AG04449 (cell line): ENCODE data around the gene MAB21L1.

Source experiments
- CTCF ChIA-PET: fragments of 350-600 bp; formaldehyde crosslinking; extraction: SDS; loops from one replicate; lab custom pipeline; 2021; ENCODE audit warnings: antibody characterized with exemption; lab: Yijun Ruan, JAX
- POLR2A ChIA-PET: fragments of 400-600, 350-600 bp; formaldehyde crosslinking; extraction: SDS; loops from one replicate; lab custom pipeline; 2020; ENCODE audit warnings: antibody characterized with exemption, inconsistent platforms; lab: Yijun Ruan, JAX
- DNase-seq: peaks from one replicate; pipeline ENCODE4 v3.0.0-alpha.2; 2010; ENCODE audit warnings: low read depth, low spot score
- H3K4me3 ChIP-seq: 2 replicates; pipeline ENCODE4 v1.5.1; 2011; ENCODE audit warnings: low read depth, mild to moderate bottlenecking, control low read depth, low read length
- TF ChIP-seq, protein P1 (sequence below): IDR thresholded peaks from one replicate; pipeline ENCODE4 v1.5.1; 2011; ENCODE audit warnings: mild to moderate bottlenecking, moderate library complexity, low read length, control low read depth, inconsistent platforms; ENCODE audit not compliant: insufficient read depth; ENCODE audit errors: missing control alignments

Gene MAB21L1

DNA sequence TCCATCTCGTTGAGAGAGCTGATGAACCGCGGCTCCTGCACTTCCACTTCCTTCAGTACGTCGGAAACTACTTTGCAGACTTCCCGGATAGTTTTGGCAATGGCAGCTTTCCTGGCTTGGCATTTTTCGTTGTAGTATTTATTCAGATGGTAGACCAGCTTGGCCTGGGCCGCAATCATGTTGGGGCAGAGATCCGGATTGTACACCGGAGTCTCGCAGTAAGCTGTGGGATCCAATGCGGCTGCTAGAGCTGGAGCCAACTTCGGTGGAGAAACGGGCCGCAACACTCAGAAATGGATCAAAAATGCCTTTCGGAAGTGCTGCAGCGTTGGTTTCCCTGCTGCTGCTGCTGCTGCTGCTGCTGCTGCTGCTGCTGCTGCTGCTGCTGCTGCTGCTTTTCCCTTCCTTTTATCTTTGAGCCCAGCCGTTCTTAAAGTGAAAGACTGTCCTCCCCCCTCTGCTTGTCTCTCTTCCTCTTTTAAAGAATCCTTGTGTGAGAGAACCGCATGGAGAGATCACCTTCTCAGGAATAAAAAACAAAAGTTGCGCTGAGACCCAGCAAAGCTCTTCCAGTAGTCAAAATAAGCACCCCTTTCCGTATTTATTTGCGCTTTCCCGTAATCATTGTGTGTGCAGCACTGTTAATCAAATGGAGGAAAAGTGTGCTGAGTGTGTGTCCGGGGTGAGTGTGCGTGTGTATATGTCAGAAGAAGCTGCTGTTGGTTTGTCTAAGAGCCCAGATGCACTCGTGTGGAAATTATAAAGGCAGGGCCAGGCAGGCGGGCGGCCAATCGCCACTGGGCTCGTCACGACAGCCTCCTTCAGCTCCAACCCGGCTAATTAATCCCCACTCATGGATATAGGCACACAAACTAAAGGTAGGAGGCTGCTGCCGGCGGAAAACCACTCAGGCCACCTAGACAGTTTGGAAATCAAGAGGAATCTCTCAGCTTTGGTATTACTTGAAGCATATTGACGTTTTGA, at the start of gene MAB21L1:
MAB21L1 (minus strand) TSS at position 730 of the 984 bp plus-strand sequence; CDS start at position 179, 551 bp downstream.
- CTCF ChIA-PET, result no interaction called here
- TF ChIP-seq, protein P1, sequence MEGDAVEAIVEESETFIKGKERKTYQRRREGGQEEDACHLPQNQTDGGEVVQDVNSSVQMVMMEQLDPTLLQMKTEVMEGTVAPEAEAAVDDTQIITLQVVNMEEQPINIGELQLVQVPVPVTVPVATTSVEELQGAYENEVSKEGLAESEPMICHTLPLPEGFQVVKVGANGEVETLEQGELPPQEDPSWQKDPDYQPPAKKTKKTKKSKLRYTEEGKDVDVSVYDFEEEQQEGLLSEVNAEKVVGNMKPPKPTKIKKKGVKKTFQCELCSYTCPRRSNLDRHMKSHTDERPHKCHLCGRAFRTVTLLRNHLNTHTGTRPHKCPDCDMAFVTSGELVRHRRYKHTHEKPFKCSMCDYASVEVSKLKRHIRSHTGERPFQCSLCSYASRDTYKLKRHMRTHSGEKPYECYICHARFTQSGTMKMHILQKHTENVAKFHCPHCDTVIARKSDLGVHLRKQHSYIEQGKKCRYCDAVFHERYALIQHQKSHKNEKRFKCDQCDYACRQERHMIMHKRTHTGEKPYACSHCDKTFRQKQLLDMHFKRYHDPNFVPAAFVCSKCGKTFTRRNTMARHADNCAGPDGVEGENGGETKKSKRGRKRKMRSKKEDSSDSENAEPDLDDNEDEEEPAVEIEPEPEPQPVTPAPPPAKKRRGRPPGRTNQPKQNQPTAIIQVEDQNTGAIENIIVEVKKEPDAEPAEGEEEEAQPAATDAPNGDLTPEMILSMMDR, result no peak
- DNase-seq, result no peak
- POLR2A ChIA-PET, result interaction anchor here (0.6 kb wide), 1 partner anchor 65 kb away, joined by 3 read pairs; no protein-coding TSS in a partner anchor
- H3K4me3 ChIP-seq, result peak within 1 kb of the TSS; percentile 60

DNA sequence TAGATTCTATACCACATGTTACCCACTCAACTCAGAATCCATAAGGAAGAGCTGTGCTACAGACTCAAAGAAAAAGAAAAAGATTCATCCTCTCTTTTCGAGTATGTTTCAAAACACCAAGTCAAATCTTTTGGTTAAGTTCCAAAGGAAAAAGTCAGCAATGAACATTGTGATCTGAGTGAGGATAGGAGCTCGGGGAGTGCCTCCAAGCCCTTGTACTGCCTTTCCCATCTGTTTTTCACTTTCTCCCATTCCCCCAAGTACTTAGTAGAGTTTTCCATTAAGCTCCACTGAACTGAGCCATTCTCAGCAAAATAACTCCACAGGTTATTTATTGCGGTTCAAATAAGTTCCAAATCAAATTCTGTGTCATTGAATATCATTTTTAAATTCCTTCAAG, 47.7 kb upstream of the MAB21L1 start:
- H3K4me3 ChIP-seq, result no peak overlapping the region
- no peak for DNase-seq
- POLR2A ChIA-PET, result no interaction called here
- CTCF ChIA-PET, result interaction anchor here (0.6 to 1.8 kb wide), 3 partner anchors 8 to 44 kb away, joined by 4 to 5 read pairs (median 4); no protein-coding TSS in a partner anchor
- TF ChIP-seq, protein P1, result no peak

DNA sequence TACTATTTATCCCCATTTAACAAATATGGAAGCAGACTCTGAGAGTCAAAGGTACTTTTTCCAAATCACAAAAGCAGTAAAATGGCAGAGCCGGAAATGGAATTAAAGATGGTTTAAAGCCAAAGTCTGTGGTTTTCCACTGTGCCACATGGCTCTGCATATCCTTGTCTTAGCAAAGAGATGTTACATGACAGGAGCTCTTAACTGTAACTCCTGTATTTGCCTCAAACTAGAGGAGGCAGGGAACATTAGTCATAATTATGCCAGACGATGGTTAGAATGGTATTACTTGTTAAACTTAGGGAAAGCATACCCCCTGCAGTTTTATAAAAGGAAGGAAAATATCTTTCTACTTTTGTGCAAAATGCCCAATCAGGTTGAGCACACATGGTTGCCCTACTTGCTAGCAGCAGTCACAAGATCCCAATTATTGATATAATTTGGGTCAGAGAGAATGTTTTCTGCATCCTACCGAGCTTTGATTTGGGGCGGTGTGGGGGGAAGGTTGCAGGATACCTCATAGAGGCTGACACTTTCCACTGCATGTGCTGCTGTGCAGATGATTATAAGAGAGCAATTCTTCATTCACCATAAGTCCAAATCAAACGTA, 42.0 kb upstream of the MAB21L1 start:
- DNase-seq, result no peak
- no peak overlapping the region for H3K4me3 ChIP-seq
- ChIA-PET CTCF (no interaction called here), POLR2A (no interaction called here)
- TF ChIP-seq, protein P1, result no peak

DNA sequence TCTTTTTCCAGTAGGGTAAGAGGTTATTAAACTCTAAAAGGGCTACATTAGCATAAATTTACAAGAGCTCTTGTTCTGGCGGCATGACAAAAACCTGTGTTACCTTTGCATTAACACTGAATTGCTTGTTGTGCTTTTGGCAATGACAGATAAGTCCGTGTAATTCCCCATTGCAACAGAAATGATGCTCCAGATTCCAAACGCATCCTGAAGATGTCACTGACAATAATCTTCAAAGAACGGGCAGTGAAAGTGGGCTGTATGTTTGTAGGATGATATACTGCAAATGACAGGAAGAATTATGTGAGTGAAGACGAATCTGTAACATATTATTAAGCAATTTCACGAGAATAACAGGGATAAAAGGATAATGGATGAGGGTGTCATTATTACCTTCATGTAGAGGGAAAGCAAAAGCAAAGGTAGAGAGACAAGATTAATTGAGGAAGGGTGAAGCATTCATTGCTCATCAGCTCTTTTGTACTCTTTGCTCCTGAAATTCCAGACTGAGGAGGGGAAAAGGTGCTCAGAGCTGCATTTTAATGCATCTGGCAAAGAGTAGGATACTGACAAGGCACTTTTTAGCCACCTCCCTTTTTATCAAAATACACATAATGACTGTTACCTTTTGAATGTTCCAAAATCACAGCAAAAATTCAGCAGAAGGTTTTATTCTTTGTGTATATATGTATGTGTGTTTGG, 38.5 kb upstream of the MAB21L1 start:
- CTCF ChIA-PET, result interaction anchor here (1.5 kb wide), 1 partner anchor 116 kb away, joined by 4 read pairs; no protein-coding TSS in a partner anchor
- no peak for DNase-seq
- TF ChIP-seq, protein P1, result no peak
- H3K4me3 ChIP-seq, result no peak overlapping the region
- POLR2A ChIA-PET, result no interaction called here

DNA sequence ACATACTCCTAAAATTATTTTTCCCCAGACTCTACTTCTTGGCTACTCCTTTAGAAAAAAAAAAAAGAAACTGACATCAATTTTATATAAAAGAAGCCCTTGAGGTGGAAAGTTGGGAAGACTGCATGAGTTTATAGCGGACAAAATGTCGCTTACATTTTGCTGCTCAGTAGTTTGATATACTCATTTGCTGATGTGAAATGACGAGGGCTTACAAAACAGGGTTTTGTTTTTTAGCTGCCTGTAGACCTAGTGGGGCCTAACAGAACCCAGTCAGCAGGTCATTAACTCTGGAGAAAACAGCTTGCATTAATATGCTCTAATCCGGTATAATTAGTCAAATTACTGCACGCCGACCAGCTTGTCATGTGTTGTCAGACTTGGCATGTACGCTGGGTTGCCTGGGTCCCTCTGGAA, 37.6 kb upstream of the MAB21L1 start:
- no peak overlapping the region for H3K4me3 ChIP-seq
- TF ChIP-seq, protein P1, result no peak
- CTCF ChIA-PET, result interaction anchor here (1.5 kb wide), 1 partner anchor 117 kb away, joined by 4 read pairs; no protein-coding TSS in a partner anchor
- POLR2A ChIA-PET, result no interaction called here
- no peak for DNase-seq
